NCI-H748 (cell line): ENCODE measurements around the gene KSR1.

Source experiments
- DNase-seq: peaks from one replicate; lab custom pipeline; 2025; ENCODE audit not compliant: unreplicated experiment; lab: John Stamatoyannopoulos, UW

The KSR1 gene

DNA sequence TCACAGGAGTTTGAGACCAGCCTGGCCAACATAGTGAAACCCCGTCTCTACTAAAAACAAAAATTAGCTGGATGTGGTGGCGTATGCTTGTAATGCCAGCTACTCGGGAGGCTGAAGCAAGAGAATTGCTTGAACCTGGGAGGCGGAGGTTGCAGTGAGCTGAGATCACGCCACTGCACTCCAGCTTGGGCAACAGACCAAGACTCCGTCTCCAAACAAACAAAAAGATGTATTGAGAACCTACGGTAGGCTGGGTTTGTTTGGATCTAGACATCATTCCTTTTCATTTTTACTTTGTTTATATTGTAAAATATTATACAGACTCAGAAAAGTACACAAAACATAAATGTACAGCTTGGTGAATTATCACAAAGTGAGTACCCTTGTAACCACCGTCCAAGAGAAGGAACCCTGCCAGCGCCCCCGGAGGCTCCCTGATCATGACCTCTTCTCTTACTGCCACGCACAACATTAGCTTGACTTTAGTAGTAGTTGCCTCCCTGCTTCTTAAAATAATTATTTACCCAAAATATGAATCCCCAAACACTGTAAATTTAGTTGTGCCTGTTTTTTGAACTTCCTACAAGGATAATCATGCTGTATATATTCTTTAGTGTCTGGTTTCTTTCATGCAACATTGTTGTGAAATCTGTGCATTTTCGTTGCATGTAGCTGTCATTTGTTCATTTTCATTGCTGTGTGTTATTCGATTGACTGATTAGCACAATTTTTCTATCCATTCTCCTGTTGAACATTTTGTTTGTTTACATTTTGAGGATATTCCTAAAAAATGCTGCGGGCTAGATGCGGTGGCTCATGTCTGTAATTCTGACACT lies 56.5 kb downstream of the KSR1 start:
- no peak for DNase-seq

DNA sequence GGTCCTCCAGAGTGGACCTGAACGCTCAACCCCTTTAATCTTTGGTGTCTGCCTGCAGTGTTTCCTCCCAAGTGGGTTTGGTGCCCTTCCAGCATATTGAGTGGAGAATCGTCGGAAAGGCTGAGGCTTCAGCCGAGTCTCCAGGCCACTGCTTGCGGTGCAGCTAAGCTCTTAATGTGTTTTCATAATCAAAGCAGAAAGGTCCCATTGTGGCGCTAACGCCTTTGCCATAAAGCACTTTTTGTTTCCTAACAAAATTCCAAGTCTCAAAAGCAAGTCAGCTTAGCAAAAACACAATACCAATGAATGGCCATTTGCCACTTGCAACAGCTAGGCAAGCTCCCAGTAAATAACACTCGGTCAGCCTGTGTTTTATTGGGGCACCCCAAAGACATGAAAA lies 57.6 kb downstream of the KSR1 start:
- DNase-seq = no peak

DNA sequence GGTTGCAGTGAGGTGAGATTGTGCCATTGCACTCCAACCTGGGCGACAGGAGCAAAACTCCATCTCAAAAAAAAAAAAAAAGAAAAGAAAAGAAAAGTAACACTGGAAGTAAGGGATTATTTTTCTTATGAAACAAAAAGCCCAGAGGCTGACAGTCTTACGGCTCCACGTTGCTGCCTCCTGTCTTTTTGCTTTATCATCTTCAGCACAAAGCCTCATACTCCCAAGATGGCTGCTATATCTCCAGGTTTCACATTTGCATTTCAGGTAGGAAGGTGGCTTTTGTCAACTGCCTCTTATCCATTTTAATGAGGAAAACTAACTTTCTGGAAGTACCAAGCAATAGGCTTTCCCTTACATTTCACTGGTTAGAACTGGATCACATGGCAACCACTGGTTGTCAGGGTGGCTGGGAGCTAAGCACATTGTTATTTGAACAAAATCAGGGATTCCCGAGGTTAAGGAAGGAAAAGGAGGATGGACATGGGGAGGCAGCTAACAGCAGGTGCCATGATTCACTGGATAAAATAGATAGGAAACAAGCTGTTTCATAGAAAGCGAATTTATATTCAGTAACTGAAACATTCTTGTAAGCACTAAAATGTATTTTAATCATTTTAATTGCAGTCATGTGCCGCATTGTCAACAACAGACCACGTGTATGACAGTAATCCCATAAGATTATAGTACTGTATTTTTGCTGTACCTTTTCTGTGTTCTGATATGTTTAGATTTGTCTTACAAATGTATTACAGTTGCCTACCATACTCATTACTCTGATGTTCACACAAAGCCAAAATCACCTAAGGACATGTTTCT lies 58.6 kb downstream of the KSR1 start:
- no peak for DNase-seq

DNA sequence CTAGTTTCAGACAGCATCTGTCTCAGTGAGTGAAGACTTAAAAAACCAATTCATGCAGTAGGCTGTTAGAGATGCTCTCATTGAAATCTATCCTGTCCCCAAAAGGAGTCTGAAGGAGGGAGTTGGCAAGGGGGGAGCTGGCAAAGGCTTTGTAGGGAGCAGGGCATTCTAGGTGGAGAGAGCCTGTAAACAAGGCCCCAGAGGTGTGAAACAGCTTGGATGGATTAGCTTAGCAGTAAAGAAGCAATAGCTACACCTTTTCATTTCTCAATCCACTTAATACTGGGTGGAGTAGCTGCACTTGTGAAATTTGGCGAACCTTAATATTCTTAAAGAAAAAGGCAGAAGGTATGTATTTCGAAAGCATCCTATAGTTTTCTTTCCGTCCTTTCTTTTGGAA lies 61.8 kb downstream of the KSR1 start:
- no peak for DNase-seq

DNA sequence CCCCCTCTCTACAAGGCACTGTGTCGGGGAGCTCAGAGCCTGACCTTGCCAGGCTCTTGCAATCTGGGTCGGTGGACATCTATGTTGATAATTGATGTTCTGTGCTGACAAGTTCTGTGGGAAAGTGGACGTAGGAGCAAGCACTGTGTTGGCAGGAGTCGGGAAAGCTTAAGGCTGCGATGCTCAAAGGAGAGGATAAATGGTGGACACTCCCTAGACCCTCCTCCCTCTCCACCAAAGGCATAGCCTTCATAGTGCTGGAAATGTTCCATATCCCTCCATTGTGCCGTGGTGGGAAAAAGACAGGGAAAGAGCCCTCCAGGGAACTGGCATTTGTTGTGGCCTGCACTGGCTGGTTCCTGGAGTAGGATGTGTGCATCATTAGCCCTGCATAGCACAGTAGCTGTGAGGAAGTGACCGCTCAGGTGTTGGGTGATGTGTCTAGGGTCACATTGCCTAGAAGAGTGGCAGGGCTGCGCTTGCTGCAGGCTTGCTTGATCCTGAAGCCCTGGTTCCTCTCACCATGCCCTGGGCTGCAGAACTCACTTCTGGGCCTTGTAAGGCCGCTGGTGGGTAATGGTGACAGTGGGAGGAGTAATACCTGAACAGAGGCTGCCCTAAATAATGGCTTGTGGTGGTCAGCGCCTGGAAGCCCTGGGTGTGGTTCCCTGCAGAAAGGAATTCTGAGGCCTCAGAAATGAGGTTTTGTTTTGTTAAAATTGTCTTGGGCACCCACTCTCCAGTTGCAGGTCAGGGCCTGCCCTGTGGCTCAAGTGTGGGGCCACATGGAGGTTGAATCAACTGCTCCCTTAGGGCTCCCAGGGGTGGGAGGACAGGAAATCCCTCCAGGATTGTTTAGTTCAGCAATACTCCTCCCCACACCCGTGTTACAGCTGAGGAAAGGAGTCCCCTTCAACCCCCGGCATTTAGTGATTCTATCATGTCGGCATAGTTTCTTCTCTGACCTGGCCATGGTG lies 62.6 kb downstream of the KSR1 start:
- DNase-seq = no peak

DNA sequence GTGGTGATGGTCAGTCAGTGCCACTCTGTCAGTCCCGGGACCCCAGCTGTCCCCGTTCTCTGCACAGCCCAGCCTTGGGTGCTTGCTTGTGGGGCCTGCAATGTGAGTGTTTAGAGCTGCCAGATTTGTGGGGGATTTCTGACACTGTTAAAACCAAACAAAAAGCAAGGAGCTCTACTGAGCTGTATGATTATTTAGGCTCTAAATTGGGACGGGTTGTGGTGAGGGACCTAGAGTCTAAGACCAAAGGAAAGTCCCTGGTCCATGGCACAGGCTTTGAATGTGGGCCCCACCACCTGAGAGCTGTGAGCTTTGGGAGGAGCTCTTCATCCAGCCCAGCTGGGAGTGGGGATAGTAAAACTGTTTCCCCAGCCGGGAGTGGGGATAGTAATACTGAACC lies 63.3 kb downstream of the KSR1 start:
- DNase-seq = no peak

DNA sequence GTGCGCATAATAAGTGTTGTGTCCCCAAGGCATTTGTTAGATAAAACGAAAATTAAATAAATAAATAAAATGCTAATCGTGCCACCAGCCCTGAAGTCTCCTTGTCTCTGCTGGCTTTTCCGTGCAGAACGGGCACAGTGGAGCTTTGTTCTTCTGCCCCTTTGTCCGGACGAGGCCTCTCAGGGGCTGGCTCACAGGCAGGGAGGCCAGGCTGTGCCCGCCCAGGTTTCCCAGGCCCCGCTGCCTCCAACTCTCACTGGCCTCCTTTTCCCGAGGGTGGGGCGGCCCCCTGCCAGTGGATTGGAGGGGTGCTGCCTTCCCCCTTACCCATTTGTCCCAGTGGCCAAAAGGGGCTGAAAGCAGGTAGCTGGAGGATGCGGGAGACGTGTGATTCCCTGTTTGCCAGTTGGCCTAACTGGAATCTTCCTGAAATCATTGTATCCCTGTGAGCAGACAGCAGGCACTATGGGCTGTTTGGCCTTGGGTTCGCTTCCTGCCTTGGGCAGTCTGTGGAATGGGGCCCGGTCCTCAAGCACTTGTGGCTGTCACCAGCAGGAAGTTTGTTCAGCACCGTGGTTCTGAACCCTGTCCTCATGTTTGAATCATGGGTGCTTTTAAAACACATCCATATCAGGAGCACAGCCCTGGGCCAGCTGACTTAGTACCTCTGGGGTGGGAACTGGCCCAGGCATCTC lies 64.4 kb downstream of the KSR1 start:
- DNase-seq = no peak

DNA sequence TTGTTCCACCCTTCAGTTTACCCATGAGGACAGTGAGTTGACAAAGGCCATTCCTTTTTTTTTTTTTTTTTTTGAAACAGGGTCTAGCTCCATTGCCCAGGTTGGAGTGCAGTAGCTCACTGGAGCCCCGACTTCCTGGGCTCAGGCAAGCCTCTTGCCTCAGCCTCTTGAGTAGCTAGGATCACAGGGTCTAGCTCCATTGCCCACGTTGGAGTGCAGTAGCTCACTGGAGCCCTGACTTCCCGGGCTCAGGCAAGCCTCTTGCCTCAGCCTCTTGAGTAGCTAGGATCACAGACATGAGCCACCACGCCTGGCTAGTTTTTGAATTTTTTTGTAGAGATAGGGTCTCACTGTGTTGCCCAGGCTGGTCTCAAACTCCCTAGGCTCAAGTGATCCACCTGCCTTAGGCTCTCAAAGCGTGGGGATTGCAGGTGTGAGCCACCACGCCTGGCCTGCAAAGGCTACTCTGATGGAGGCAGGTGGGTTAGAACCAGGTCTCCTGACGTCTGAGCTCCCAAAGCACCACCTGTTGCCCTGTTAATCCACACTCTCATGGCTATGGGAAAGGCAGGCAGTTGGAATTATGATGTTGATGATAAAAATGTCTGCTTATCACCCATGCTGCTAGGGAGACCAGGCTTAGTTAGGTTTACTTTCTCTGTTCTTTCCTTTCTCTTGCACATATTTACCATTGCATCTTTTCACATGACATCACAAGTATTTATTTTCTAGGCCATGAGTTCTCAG lies 65.2 kb downstream of the KSR1 start:
- no peak for DNase-seq

DNA sequence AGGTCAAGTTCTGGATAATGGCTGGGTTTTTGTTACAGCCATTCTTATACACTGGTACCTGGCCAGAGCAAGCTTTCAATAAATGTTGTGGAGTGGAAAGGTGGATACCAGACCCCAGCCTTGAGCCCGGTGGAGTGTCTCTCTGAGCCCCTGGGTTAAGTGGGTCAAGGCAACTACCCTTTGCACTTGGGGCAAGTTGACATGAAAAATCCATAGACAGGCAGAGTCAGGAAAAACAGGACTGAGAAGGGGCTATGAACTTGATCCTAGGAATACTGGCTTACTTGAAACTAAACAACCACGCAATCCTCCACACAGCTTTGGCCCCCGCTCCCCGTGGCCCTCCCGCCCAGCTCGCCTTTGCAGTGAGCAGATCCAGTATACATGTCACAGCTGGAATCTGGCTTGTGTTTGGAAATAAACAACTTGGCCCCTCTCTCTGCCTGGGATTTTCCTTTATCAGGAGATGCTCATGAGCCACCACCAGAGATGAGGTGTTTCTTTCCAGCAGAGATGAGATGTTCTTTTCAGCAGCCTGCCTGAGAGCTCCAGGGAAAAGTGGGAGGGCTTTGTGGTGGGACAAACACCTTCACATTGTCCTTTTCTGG lies 65.9 kb downstream of the KSR1 start:
- no peak for DNase-seq

DNA sequence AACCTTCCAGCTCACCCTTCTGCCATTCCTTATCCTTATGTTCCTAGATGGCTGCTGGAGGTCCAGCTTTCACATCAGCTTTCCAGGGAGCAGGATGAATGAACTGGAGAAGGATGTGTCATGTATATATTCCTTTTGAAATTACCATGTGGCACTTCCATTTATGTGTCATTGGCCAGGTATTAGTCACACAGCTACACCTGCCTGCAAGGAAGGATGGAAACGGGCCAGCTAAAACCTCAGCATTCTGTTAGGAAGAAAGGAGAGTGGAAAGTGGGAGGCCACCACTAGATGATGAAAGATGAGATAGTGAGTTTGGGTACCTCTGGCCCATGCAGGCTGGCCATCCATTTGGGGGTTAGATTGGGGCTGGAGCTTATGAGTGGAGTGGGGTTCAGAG lies 67.5 kb downstream of the KSR1 start:
- no peak for DNase-seq

DNA sequence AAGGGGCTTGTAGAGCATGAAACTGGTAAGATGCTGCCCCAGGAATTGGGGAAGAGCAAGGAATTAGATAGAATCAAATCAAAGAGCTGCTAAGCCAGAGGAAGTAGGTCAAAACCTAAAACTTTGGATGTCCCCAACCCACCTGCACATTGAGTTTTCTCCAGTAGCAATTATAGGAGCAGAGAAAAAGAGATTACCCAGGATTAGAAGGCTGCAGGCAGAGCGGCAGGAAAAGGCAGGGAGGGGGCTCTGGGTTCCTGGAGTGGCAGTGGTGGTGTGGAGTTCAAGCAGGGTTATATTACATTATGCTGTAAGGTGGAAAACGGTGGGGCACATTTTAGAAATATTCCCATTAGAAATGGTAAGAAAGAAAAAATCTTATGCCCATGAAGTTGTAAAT lies 68.3 kb downstream of the KSR1 start:
- DNase-seq = no peak

DNA sequence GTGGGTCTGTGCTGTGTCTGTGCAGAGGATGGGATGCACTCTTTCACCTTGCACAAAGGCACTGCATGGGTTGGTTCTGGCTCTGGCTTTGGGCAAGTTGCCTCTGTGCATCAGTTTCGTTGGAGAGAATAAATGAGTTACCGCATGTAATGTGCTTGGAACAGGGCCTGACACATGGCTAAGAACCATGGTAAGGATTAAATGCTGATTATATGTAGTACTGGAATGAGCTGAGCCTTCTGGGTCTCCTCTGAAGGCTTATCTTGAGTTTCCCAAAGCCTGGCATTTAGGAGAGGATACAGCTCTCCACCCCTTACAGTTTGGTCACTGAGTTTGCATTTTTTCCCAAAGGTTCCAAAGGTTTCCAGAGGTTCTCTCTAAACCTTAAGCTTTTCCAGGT lies 69.1 kb downstream of the KSR1 start:
- no peak for DNase-seq

DNA sequence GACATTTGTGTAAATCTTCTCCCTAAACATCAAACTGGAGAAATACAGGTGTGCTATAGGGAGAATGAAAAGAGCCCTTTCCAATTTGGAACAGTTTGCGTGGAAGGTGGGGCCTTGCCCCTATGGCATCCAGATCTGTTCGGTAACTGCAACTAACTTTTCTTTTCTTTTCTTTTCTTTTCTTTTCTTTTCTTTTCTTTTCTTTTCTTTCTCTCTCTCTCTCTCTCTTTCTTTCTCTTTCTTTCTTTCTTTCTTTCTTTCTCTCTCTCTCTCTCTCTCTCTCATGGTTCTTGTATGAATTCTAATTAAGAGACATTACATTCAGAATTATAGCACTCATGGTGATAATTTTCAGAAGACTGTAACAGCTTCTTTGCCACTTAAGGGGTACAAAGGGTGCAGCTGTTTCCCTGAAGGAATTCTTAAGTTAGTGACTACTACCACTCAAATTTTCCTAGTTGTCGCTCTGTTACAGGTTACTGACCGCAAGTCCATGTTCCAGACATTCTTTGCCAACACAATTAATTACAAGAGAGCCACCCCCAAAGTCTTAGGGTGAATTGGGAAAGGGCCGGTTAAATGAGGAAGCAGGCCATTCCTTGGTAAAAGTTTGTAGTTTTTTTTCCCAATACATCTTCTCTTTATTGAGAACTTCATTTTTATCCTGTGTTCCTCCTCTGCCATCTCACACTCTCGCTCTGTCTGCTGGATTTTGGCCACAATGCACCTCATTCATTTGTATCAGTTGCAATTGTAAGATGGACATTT lies 69.8 kb downstream of the KSR1 start:
- DNase-seq = no peak

DNA sequence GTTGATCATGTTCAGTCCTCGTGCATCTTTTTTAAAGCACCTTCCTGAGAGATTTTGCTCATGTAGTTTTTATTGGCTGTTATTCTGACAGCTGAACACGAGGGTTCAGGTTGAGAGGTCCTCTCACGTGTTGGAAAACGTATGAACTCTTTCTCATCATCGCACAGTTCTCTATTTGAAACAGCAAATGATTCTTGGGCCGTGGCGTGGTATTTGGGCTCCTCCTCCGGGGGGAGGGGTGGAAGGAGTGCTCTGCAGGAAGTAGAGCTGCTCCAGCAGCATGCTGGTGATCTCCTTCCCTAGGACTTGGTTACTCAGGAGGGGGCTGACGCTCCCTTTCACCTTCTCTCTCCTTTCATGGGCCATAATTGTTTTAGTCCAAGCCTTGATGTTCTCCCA lies 70.4 kb downstream of the KSR1 start:
- no peak for DNase-seq

DNA sequence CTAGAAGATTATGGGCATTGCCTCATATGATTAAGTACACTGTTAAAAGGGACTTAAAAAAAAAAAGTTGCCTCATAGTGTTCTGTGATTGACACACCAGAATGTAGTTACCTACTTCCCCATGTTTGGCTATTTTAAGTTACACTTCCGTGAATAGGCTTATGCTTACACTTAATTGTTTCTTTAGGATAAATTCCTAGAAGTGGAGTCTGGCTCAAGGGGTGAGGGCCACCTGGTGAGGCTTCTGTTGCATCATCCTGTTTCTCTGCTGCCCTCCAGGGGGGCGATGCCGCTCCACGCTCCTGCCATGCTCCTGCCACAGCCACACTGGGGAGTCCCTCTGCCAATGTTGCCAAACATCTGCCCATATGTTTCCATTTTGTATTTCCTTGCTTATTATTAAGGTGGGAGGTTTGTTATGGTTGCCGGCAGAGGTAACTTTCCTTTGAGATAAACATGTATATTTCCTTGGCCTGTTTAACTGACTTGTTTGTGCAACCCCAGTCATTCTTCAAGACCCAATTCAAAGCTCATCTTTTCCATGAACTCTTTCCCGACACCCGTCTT lies 73.1 kb downstream of the KSR1 start:
- DNase-seq = peak; percentile 32

DNA sequence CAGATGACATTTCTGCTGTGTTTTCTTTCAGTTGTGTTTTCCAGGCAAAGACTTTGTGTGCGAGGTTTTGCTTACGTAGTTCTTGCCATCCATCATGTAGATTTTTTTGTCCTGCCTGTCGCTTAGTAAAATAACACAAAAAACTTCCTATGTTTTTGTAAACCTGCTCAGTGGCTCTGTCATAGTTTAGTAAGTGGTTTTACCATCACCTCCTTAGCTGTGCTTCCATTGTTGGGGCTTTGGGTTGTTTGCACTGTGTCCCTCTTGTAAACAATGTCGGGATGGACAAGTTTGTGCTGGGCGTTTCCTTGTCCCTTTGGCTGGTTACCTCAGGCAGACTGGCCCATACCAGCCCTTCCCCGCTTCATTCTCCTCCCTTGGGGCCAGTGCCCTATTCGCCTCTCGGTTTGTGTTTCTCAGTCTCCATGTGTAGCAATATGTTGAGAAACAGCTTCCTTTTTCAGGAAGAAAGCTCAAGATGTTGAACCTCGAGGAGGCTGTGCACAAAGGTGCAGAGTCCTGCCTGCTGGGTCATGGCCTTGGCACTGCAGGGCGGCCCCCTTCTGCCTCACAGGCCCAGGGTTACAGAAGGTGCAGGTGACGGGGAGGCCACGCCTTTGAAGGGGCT lies 74.6 kb downstream of the KSR1 start:
- peak; percentile 33 for DNase-seq

DNA sequence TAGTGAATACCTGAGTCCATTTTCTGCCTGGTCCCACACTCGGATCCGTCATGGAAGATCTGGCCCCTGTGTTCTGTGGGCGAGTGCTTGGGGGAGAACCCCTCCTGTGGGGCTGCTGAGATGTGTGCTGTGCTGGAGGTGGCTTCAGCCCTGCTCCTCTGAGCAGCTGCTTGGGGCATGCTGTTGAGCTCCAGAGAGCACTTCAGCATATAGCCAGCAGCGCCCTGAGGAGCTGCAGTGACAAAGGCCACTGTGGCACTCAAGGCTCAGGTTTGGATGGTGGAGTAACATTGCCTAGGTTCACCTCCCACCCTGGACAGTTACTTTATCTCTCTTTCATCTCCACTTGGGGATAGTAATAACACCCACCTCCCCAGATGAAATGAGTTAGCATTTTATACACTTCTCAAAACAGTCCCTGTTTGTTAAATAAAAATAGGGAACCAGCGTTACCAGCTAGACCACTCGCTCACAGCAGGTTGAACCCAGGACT lies 75.3 kb downstream of the KSR1 start:
- DNase-seq = no peak
